ENCODE results near the gene ILRUN. TPM values are rescaled to one million over a fixed set of nuclear protein-coding genes. Genes with fewer than 3 reads are reported as not detected.

The ILRUN gene
- total and polyA plus RNA-seq, 2 of the 8 experiments (the other 6 are each of a cell fraction or from before 2014, with no cell fraction given): 39.2 to 81.2 TPM

- TF ChIP-seq YY1 (IDR thresholded peaks at IDR 0.05; ENCODE audit: low read depth, low read length) (no peak), HDAC2 (IDR thresholded peaks at IDR 0.05; ENCODE audit: borderline replicate concordance in 1 of 2, low read depth in 2 of 2, low read length in 2 of 2) (no peak), CBX5 (IDR thresholded peaks at IDR 0.05; ENCODE audit: low read depth, low read length) (no peak)
- TF ChIP-seq, protein P1, sequence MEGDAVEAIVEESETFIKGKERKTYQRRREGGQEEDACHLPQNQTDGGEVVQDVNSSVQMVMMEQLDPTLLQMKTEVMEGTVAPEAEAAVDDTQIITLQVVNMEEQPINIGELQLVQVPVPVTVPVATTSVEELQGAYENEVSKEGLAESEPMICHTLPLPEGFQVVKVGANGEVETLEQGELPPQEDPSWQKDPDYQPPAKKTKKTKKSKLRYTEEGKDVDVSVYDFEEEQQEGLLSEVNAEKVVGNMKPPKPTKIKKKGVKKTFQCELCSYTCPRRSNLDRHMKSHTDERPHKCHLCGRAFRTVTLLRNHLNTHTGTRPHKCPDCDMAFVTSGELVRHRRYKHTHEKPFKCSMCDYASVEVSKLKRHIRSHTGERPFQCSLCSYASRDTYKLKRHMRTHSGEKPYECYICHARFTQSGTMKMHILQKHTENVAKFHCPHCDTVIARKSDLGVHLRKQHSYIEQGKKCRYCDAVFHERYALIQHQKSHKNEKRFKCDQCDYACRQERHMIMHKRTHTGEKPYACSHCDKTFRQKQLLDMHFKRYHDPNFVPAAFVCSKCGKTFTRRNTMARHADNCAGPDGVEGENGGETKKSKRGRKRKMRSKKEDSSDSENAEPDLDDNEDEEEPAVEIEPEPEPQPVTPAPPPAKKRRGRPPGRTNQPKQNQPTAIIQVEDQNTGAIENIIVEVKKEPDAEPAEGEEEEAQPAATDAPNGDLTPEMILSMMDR (IDR thresholded peaks at IDR 0.05; ENCODE audit: control extremely low read depth in 1 of 3, insufficient read depth in 1 of 3, low read depth in 1 of 3, low read length in 3 of 3): no peak
Measured at GRCh38 chr6:34663371-34663770, 33.2 kb downstream of the ILRUN start (continued).
